HepG2 (cell line): ENCODE results near the gene CREBBP. TPM values are rescaled to one million over a fixed set of nuclear protein-coding genes. Genes with fewer than 3 reads are reported as not detected.
A peak's percentile ranks its signal among the peaks of the same experiment; 100 is the strongest.

Source experiments
- AHDC1 ChIP-seq: sonication (generic); formaldehyde crosslinking; IDR thresholded peaks from 2 replicates; pipeline ENCODE4 v1.5.1; 2020; ENCODE audit warnings: mild to moderate bottlenecking, missing genetic modification reagents, borderline replicate concordance
- CREB1 ChIP-seq, 2 experiments: fragments of 450-650 bp in 1 of 2; IDR thresholded peaks; 2 replicates each; pipeline ENCODE4 v1.6.1; 2016 to 2017; ENCODE audit warnings: control low read depth in 1 of 2, mild to moderate bottlenecking in 1 of 2, missing compliant biosample characterization in 1 of 2, missing genetic modification characterization in 1 of 2
- ELF4 ChIP-seq: sonication (generic); formaldehyde crosslinking; IDR thresholded peaks from 2 replicates; pipeline ENCODE4 v1.5.0; 2020; ENCODE audit warnings: missing genetic modification reagents, mild to moderate bottlenecking, moderate library complexity, borderline replicate concordance
- ETV6 ChIP-seq: sonication (generic); formaldehyde crosslinking; conservative IDR thresholded peaks from 2 replicates; pipeline ENCODE4 v1.4.0; 2020; ENCODE audit warnings: missing genetic modification reagents
- FOXK1 ChIP-seq: sonication (generic); formaldehyde crosslinking; IDR thresholded peaks from 2 replicates; pipeline ENCODE4 v1.4.0; 2020; ENCODE audit warnings: low read depth, missing genetic modification reagents, borderline replicate concordance
- GATAD2A ChIP-seq: IDR thresholded peaks from 2 replicates; pipeline ENCODE4 v1.6.1; 2016
- HIC2 ChIP-seq: sonication (generic); formaldehyde crosslinking; IDR thresholded peaks from 2 replicates; pipeline ENCODE4 v1.9.0; 2022; ENCODE audit warnings: low read depth, missing genetic modification reagents
- MEIS1 ChIP-seq: sonication (generic); formaldehyde crosslinking; IDR thresholded peaks from 2 replicates; pipeline ENCODE4 v1.9.0; 2021; ENCODE audit warnings: mild to moderate bottlenecking, missing genetic modification reagents, moderate library complexity, borderline replicate concordance
- NCOR1 ChIP-seq: fragments of 200-600 bp; sonication (generic); IDR thresholded peaks from 2 replicates; pipeline ENCODE4 v1.7.0; 2017; ENCODE audit warnings: antibody characterized with exemption, low read length, borderline replicate concordance
- PHF8 ChIP-seq: sonication (generic); formaldehyde crosslinking; IDR thresholded peaks from 2 replicates; pipeline ENCODE4 v1.5.0; 2020; ENCODE audit warnings: missing genetic modification reagents
- SKI ChIP-seq: fragments of 450-650 bp; IDR thresholded peaks from one replicate; pipeline ENCODE4 v1.6.1; 2018; ENCODE audit warnings: mild to moderate bottlenecking; ENCODE audit not compliant: partially characterized antibody
- TARDBP ChIP-seq: sonication (generic); formaldehyde crosslinking; IDR thresholded peaks from 2 replicates; pipeline ENCODE4 v1.8.0; 2022; ENCODE audit warnings: mild to moderate bottlenecking, missing genetic modification reagents
- U2AF2 ChIP-seq: fragments of 200-400 bp; formaldehyde crosslinking; IDR thresholded peaks from 2 replicates; pipeline ENCODE4 v1.6.1; 2017; ENCODE audit warnings: low read depth, mild to moderate bottlenecking, low read length
- ZBTB34 ChIP-seq: sonication (generic); formaldehyde crosslinking; IDR thresholded peaks from 2 replicates; pipeline ENCODE4 v1.8.0; 2022; ENCODE audit warnings: mild to moderate bottlenecking, missing genetic modification reagents
- ZKSCAN1 ChIP-seq: fragments of 150-350 bp; IDR thresholded peaks from 2 replicates; pipeline ENCODE4 v1.6.1; 2014; ENCODE audit warnings: low read length
- ZMYM2 ChIP-seq: sonication (generic); formaldehyde crosslinking; IDR thresholded peaks from 2 replicates; pipeline ENCODE4 v1.8.0; 2022; ENCODE audit warnings: mild to moderate bottlenecking, missing genetic modification reagents
- ZSCAN20 ChIP-seq: sonication (generic); formaldehyde crosslinking; IDR thresholded peaks from 2 replicates; pipeline ENCODE4 v1.4.0; 2020; ENCODE audit warnings: missing genetic modification reagents, mild to moderate bottlenecking, borderline replicate concordance
- ZSCAN5A ChIP-seq: sonication (generic); formaldehyde crosslinking; IDR thresholded peaks from 2 replicates; pipeline ENCODE4 v1.8.0; 2022; ENCODE audit warnings: mild to moderate bottlenecking, missing genetic modification reagents, borderline replicate concordance
- polyA plus RNA-seq, 8 experiments: library from polyadenylated mRNA; depleted of rRNA in 3 of 8; stranded (reverse) in 7 of 8; unstranded in 1 of 8; fragments of >200 nt; fragmentation: Illumina TruSeq in 4 of 8; extraction: Trizol in 4 of 8; gene quantifications; 2 replicates each; pipeline versions ENCODE4 v1.2.1 to v1.2.3, GENCODE V29; 2011 to 2016; ENCODE audit warnings: low read depth in 4 of 8, missing spikeins in 1 of 8, mixed read lengths in 1 of 8; ENCODE audit not compliant: insufficient read depth in 1 of 8
- total RNA-seq, 5 experiments: library from RNA; depleted of rRNA; stranded (reverse); fragments of >200 nt; fragmentation: Illumina TruSeq; extraction: Trizol; gene quantifications; 2 replicates each; pipeline ENCODE4 v1.2.3, GENCODE V29; 2016; ENCODE audit warnings: low read depth in 1 of 5

CREBBP gene
- total and polyA plus RNA-seq, 2 of the 13 experiments (the other 11 are each of a cell fraction or from before 2014, with no cell fraction given), result 5.3 to 10.4 TPM

- TF ChIP-seq ZBTB34 (CRISPR knock-in tag) (peak; percentile 55; the same call in 1 of the 2 replicates), AHDC1 (CRISPR knock-in tag) (no peak), ZMYM2 (CRISPR knock-in tag) (no peak), GATAD2A (CRISPR knock-in tag) (0 out of 2 replicates have a peak, but pooled peaks have one; percentile 11), ZSCAN20 (CRISPR knock-in tag) (no peak), ELF4 (CRISPR knock-in tag) (no peak), FOXK1 (CRISPR knock-in tag) (no peak), CREB1 (IDR thresholded peaks at IDR 0.05) (peak; percentile 98), CREB1 (CRISPR knock-in tag; IDR thresholded peaks at IDR 0.05) (0 out of 2 replicates have a peak, but pooled peaks have one; percentile 25), MEIS1 (CRISPR knock-in tag) (peak; percentile 24; the same call in 1 of the 2 replicates), SKI (peak; percentile 12), ETV6 (CRISPR knock-in tag) (no peak), U2AF2 (no peak), PHF8 (CRISPR knock-in tag) (peak; percentile 79), ZKSCAN1 (no peak), NCOR1 (no peak), ZSCAN5A (no peak), HIC2 (CRISPR knock-in tag) (0 out of 2 replicates have a peak, but pooled peaks have one; percentile 20), TARDBP (CRISPR knock-in tag) (no peak)
Measured at GRCh38 chr16:3717235-3718018, 163.1 kb downstream of the CREBBP start, which contains the start of gene TRAP1 (continued).
